HL-60 (cell line): ENCODE measurements around the gene CABLES2.

Experiments used
- DNase-seq, 2 experiments: peaks; one replicate each; pipeline ENCODE4 v3.0.0-alpha.2; 2010 to 2020; ENCODE audit warnings: low read depth in 1 of 2, low spot score in 1 of 2
- H3K27ac ChIP-seq: fragments of 250-450 bp; sonication (Bioruptor Pico); replicated peaks from 2 replicates; pipeline ENCODE4 v1.5.1; 2020; ENCODE audit warnings: mild to moderate bottlenecking, moderate library complexity
- H3K27me3 ChIP-seq: fragments of 250-450 bp; sonication (Bioruptor Pico); 2 replicates; pipeline ENCODE4 v1.5.1; 2021; ENCODE audit warnings: mild to moderate bottlenecking, moderate library complexity; ENCODE audit not compliant: insufficient read depth, poor library complexity, severe bottlenecking
- H3K4me3 ChIP-seq: replicated peaks from 2 replicates; pipeline ENCODE4 v1.5.1; 2011; ENCODE audit warnings: mild to moderate bottlenecking, control low read depth, low read length; ENCODE audit not compliant: insufficient read depth
- GABPA ChIP-seq: IDR thresholded peaks from 2 replicates; pipeline ENCODE4 v1.6.1; 2012; ENCODE audit warnings: low read depth
- POLR2AphosphoS5 ChIP-seq: IDR thresholded peaks from 2 replicates; pipeline ENCODE4 v1.6.1; 2012; ENCODE audit warnings: low read depth
- REST ChIP-seq: IDR thresholded peaks from 2 replicates; pipeline ENCODE4 v1.6.1; 2012; ENCODE audit warnings: low read depth; ENCODE audit not compliant: insufficient replicate concordance
- SPI1 ChIP-seq: IDR thresholded peaks from 2 replicates; pipeline ENCODE4 v1.6.1; 2012; ENCODE audit warnings: low read depth, mild to moderate bottlenecking, borderline replicate concordance
- TF ChIP-seq, protein P1 (sequence below): IDR thresholded peaks from one replicate; pipeline ENCODE4 v1.5.1; 2011; ENCODE audit warnings: low read length, control low read depth, inconsistent platforms; ENCODE audit not compliant: insufficient read depth

The CABLES2 gene

GRCh38 chr20:62404761-62405107 is 2.4 kb downstream of the CABLES2 start:
- no peak overlapping the region for H3K4me3 ChIP-seq
- no peak for DNase-seq
- H3K27ac ChIP-seq: no peak overlapping the region
- no peaks in the 10 kb centered on the region for H3K27me3 ChIP-seq
- no peak for TF ChIP-seq SPI1
- no peak for TF ChIP-seq GABPA
- TF ChIP-seq REST: no peak
- no peak for TF ChIP-seq POLR2AphosphoS5
- TF ChIP-seq, protein P1, sequence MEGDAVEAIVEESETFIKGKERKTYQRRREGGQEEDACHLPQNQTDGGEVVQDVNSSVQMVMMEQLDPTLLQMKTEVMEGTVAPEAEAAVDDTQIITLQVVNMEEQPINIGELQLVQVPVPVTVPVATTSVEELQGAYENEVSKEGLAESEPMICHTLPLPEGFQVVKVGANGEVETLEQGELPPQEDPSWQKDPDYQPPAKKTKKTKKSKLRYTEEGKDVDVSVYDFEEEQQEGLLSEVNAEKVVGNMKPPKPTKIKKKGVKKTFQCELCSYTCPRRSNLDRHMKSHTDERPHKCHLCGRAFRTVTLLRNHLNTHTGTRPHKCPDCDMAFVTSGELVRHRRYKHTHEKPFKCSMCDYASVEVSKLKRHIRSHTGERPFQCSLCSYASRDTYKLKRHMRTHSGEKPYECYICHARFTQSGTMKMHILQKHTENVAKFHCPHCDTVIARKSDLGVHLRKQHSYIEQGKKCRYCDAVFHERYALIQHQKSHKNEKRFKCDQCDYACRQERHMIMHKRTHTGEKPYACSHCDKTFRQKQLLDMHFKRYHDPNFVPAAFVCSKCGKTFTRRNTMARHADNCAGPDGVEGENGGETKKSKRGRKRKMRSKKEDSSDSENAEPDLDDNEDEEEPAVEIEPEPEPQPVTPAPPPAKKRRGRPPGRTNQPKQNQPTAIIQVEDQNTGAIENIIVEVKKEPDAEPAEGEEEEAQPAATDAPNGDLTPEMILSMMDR: no peak

DNA sequence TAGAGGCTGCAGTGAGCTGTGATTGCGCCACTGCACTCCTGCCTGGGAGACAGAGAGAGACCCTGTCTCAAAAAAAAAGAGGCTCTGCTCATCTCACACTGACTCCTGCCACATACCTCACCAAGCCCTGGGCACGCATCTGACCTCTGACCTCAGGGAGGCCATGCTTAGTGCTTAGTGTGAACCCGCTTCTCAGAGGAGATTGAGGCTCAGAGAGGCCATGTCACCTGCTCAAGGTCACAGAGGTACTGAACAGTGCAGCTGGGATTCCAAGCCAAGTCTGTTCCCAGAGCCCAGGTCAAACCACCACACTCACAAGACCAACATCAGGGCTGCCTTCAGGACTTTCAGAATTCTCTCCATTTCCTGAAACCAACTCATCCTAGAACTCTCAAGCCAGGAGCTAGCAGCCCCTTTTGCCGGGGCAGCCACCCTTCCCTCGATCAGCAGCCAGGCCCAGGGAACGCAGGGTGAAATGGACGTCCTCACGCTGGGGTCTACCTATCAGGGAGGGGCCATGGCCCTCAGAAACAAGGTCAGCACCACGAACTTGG is 2.9 kb downstream of the CABLES2 start:
- TF ChIP-seq GABPA (no peak), POLR2AphosphoS5 (no peak), REST (no peak)
- Histone ChIP-seq H3K27me3 (no peaks in the 10 kb centered on the region), H3K4me3 (no peak overlapping the region), H3K27ac (no peak overlapping the region)
- DNase-seq: no peak

- TF ChIP-seq POLR2AphosphoS5 (no peak), REST (no peak), SPI1 (no peak)
- Histone ChIP-seq H3K27ac (no peak overlapping the region), H3K4me3 (no peak overlapping the region), H3K27me3 (no peaks in the 10 kb centered on the region)
- no peak for DNase-seq
Measured at GRCh38 chr20:62403331-62403730, 3.8 kb downstream of the CABLES2 start.

GRCh38 chr20:62402456-62403150 is 4.5 kb downstream of the CABLES2 start:
- H3K4me3 ChIP-seq: no peak overlapping the region
- no peak for TF ChIP-seq GABPA
- TF ChIP-seq REST: no peak
- TF ChIP-seq POLR2AphosphoS5: no peak
- no peak for TF ChIP-seq SPI1
- TF ChIP-seq, protein P1: no peak
- no peak for DNase-seq
- H3K27me3 ChIP-seq: no peaks in the 10 kb centered on the region
- H3K27ac ChIP-seq: no peak overlapping the region
